HEK293T (cell line): Measurements from ENCODE around the gene ARMC7.
A peak's percentile ranks its signal among the peaks of the same experiment; 100 is the strongest.
"Not testable (repeated sequence)": the region's sequence is repeated elsewhere in the genome, so short reads cannot be mapped to it uniquely, and the experiment has no call there.

ENCODE experiments used
- CTCF ChIA-PET: fragments of 350-600 bp; formaldehyde crosslinking; extraction: SDS; loops from one replicate; lab custom pipeline; 2021; ENCODE audit warnings: antibody characterized with exemption, inconsistent platforms; lab: Yijun Ruan, JAX
- POLR2A ChIA-PET: fragments of 350-600 bp; formaldehyde crosslinking; extraction: SDS; loops from one replicate; lab custom pipeline; 2020; ENCODE audit warnings: antibody characterized with exemption, inconsistent platforms; lab: Yijun Ruan, JAX
- DNase-seq: peaks from one replicate; pipeline ENCODE4 v3.0.0; 2012; ENCODE audit warnings: mixed read lengths; ENCODE audit errors: extremely low spot score
- ARNT ChIP-seq: fragments of 450-650 bp; IDR thresholded peaks from 2 replicates; pipeline ENCODE4 v1.6.1; 2017; ENCODE audit warnings: mild to moderate bottlenecking
- BHLHE40 ChIP-seq: fragments of 450-650 bp; IDR thresholded peaks from 2 replicates; pipeline ENCODE4 v1.6.1; 2016; ENCODE audit warnings: mild to moderate bottlenecking, moderate library complexity, borderline replicate concordance
- CTBP1 ChIP-seq: fragments of 450-650 bp; IDR thresholded peaks from 2 replicates; pipeline ENCODE4 v1.6.1; 2016; ENCODE audit warnings: borderline replicate concordance
- ELF4 ChIP-seq: fragments of 450-650 bp; IDR thresholded peaks from 2 replicates; pipeline ENCODE4 v1.6.1; 2017; ENCODE audit warnings: antibody characterized with exemption
- FOXA1 ChIP-seq: fragments of 450-650 bp; IDR thresholded peaks from 2 replicates; pipeline ENCODE4 v1.6.1; 2016; ENCODE audit warnings: mild to moderate bottlenecking
- FOXK2 ChIP-seq: fragments of 450-650 bp; IDR thresholded peaks from 2 replicates; pipeline ENCODE4 v1.6.1; 2016; ENCODE audit warnings: mild to moderate bottlenecking
- FOXM1 ChIP-seq: fragments of 450-650 bp; IDR thresholded peaks from 2 replicates; pipeline ENCODE4 v1.6.1; 2017; ENCODE audit warnings: mild to moderate bottlenecking, borderline replicate concordance
- HDGF ChIP-seq: fragments of 450-650 bp; IDR thresholded peaks from 2 replicates; pipeline ENCODE4 v1.6.1; 2017; ENCODE audit warnings: antibody characterized with exemption, borderline replicate concordance
- L3MBTL2 ChIP-seq: fragments of 450-650 bp; conservative IDR thresholded peaks from 2 replicates; pipeline ENCODE4 v1.6.1; 2016; ENCODE audit warnings: mild to moderate bottlenecking
- LEF1 ChIP-seq: fragments of 450-650 bp; IDR thresholded peaks from 2 replicates; pipeline ENCODE4 v1.6.1; 2017; ENCODE audit warnings: mild to moderate bottlenecking, borderline replicate concordance
- NFRKB ChIP-seq: fragments of 450-650 bp; IDR thresholded peaks from 2 replicates; pipeline ENCODE4 v1.6.1; 2016; ENCODE audit warnings: mild to moderate bottlenecking, moderate library complexity
- SP1 ChIP-seq: fragments of 450-650 bp; IDR thresholded peaks from 2 replicates; pipeline ENCODE4 v1.6.1; 2017
- SUZ12 ChIP-seq: fragments of 450-650 bp; IDR thresholded peaks from 2 replicates; pipeline ENCODE4 v1.6.1; 2016; ENCODE audit warnings: mild to moderate bottlenecking
- TARDBP ChIP-seq: fragments of 450-650 bp; IDR thresholded peaks from 2 replicates; pipeline ENCODE4 v1.6.1; 2016
- ZNF384 ChIP-seq: fragments of 450-650 bp; IDR thresholded peaks from 2 replicates; pipeline ENCODE4 v1.6.1; 2016
- TF ChIP-seq, protein P1 (sequence below): fragments of 450-650 bp; IDR thresholded peaks from 2 replicates; pipeline ENCODE4 v1.6.1; 2016

The ARMC7 gene

DNA sequence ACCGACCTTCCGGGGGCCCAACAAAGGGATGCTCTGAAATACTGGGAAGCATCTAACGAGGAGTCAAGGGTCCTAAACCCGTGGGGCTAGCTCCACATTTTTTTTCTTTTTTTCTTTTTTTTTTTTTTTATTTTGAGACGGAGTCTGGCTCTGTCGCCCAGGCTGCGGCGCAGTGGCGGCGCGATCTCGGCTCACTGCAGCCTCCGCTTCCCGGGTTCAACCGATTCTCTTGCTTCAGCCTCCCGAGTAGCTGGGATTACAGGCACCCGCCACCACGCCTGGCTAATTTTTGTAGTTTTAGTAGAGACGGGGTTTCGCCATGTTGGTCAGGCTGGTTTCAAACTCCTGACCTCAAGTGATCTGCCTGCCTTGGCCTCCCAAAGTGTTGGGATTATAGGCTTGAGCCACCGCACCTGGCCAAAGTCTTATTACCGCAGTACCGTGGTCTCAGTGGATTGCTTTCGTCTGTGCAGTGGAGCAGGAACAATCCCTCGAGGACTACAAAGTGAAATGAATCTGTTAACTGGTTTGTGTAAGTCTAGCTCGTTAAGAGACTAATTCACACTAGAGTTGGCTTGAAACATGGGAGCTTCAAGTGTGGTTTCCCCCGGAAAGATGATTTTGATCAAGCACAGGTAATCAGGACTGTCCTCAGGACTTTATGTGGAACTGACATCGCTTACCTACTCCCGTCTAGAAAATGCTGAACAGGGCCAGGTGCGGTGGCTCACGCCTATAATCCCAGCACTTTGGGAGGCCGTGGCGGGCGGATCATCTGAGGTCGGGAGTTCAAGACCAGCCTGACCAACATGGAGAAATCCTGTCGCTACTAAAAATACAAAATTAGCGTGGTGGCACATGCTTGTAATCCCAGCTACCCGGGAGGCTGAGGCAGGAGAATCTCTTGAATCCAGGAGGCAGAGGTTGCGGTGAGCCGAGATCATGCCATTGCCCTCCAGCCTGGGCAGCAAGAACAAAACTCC, 22.5 kb downstream of the ARMC7 start:
- not testable (repeated sequence) for DNase-seq
- TF ChIP-seq ZNF384: peak; percentile 52; the same call in 1 of the 2 replicates
- CTCF ChIA-PET: interaction anchor here (0.6 to 3.2 kb wide), 6 partner anchors 11 to 96 kb away, joined by 3 to 32 read pairs (median 4); no protein-coding TSS in a partner anchor
- POLR2A ChIA-PET: interaction anchor here (0.6 to 5.5 kb wide), 26 partner anchors 10 to 144 kb away, joined by 3 to 68 read pairs (median 7); partner anchors contain the start of genes ARMC7, JPT1, MIF4GD and MRPL58

DNA sequence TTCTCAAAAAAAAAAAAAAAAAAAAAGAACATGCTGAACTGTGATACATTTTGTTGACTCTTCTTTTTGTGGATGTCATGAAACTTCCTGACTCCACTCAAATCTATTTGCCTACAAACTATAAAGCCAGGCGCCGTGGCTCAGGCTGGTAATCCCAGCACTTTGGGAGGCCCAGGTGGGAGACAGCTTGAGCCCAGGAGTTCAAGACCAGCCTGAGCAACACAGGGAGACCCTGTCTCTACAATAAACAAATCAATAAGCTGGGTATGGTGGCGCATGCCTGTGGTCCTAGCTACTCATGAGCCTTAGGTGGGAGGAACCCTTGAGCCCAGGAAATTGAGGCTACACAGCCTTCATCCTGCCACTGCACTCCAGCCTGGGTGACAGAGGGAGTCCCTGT, 23.2 kb downstream of the ARMC7 start:
- DNase-seq: no peak
- POLR2A ChIA-PET: interaction anchor here (0.5 to 5.5 kb wide), 7 partner anchors 17 to 138 kb away, joined by 3 to 68 read pairs (median 13); partner anchors contain the start of genes ARMC7, MIF4GD and NUP85
- TF ChIP-seq, protein P1, sequence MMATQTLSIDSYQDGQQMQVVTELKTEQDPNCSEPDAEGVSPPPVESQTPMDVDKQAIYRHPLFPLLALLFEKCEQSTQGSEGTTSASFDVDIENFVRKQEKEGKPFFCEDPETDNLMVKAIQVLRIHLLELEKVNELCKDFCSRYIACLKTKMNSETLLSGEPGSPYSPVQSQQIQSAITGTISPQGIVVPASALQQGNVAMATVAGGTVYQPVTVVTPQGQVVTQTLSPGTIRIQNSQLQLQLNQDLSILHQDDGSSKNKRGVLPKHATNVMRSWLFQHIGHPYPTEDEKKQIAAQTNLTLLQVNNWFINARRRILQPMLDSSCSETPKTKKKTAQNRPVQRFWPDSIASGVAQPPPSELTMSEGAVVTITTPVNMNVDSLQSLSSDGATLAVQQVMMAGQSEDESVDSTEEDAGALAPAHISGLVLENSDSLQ: no peak
- TF ChIP-seq ELF4 (no peak), ARNT (no peak), SUZ12 (no peak), ZNF384 (no peak), FOXM1 (no peak)
- CTCF ChIA-PET: interaction anchor here (0.6 to 1.0 kb wide), 5 partner anchors 17 to 99 kb away, joined by 3 read pairs; partner anchors contain the start of gene NUP85

DNA sequence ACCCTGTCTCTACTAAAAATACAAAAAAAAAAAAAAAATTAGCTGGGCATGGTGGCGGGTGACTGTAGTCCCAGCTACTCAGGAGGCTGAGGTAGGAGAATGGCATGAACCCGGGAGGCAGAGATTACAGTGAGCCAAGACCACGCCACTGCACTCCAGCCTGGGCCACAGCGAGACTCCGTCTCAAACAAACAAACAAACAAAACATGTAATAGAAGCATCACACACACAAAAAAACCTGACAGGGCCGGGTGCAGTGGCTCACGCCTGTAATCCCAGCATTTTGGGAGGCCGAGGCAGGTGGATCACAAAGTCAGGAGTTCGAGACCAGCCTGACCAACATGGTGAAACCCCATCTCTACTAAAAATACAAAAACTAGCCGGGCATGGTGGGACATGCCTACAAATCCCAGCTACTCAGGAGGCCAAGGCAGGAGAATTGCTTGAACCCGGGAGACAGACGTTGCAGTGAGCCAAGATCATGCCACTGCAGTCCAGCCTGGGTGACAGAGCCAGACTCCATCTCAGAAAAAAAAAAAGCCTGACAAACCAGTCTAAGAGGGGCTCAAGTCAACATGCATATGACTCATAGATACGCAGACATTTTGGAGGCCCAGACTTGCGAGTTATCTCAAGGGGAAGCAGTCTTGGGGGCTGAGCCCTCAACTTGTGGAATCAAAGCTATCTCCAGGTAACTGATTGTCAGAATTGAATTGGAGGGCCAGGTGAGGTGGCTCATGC, 24.0 kb downstream of the ARMC7 start:
- CTCF ChIA-PET: interaction anchor here (0.7 to 1.0 kb wide), 4 partner anchors 16 to 100 kb away, joined by 3 read pairs; partner anchors contain the start of gene NUP85
- not testable (repeated sequence) for DNase-seq
- POLR2A ChIA-PET: interaction anchor here (0.5 to 3.3 kb wide), 6 partner anchors 12 to 138 kb away, joined by 3 to 19 read pairs (median 3); partner anchors contain the start of genes ARMC7, MIF4GD and NUP85

DNA sequence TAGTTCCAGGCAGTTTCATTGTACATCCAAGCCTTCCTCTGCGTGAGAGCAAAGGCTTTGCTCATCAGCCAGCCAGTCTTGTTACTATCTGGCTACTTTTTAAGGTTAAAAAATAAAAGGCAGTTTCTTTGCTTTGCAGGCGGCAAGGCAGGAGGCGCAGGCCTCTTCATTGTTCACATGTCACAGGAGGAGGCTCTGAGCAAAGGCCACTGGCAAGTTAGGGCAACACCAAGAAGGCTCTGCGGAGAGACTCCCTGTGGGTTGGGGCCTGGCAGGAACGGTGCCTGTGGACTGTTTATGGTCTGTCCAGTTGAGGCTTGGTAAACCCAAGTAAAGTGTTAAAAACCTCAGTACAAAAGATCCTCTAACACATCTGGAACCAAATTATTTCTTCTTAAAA, 25.7 kb downstream of the ARMC7 start:
- ChIA-PET POLR2A (no interaction called here), CTCF (interaction anchor here (0.7 kb wide), 1 partner anchor 518 kb away, joined by 3 read pairs; no protein-coding TSS in a partner anchor)
- DNase-seq: no peak
- TF ChIP-seq HDGF (no peak), BHLHE40 (no peak), ELF4 (no peak), SP1 (no peak), ZNF384 (no peak), FOXM1 (no peak), L3MBTL2 (no peak), FOXA1 (no peak), TARDBP (no peak), ARNT (no peak), CTBP1 (no peak), LEF1 (no peak), FOXK2 (no peak), NFRKB (no peak), SUZ12 (no peak)
- TF ChIP-seq, protein P1: no peak

DNA sequence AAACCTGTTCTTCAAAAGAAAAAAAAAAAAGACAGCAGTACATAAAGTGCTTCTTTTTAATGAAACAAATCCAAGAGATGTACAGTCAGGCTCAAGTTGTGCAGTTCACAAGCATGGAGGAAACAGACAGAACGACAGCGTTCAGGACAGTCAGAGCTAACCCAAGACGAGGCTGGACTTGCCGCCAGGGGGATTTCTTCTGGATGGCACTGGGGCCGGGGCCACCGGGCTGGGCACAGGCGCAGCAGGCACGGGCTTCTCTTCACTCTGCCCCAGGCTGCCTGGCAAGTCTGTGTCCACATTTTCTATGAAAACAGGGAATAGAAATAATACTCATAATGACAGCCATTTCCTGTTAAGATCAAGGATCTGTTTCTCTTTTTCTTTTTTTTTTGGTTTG, 26.2 kb downstream of the ARMC7 start:
- DNase-seq: no peak
- POLR2A ChIA-PET: no interaction called here
- TF ChIP-seq TARDBP (no peak), ARNT (no peak), L3MBTL2 (no peak), SP1 (no peak), ZNF384 (no peak), FOXK2 (no peak), FOXM1 (no peak), BHLHE40 (no peak), ELF4 (no peak), FOXA1 (no peak), NFRKB (no peak), LEF1 (no peak), SUZ12 (no peak), HDGF (no peak), CTBP1 (no peak)
- TF ChIP-seq, protein P1: no peak
- CTCF ChIA-PET: interaction anchor here (0.6 kb wide), 1 partner anchor 178 kb away, joined by 3 read pairs; no protein-coding TSS in a partner anchor

DNA sequence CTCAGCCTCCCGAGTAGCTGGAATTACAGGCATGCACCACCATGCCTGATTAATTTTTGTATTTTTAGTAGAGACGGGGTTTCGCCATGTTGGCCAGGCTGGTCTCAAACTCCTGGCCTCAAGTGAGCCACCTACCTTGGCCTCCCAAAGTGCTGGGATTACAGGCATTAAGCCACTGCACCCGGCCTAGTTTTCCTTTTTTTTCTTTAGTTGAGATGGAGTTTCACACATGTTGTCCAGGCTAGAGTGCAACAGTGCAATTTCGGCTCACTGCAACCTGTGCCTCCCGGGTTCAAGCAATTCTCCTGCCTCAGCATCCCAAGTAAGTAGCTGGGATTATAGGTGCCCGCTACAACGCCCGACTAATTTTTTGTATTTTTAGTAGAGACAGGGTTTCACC, 28.0 kb downstream of the ARMC7 start:
- not testable (repeated sequence) for DNase-seq
- ChIA-PET POLR2A (interaction anchor here (1.0 kb wide), 1 partner anchor 17 kb away, joined by 3 read pairs; no protein-coding TSS in a partner anchor), CTCF (interaction anchor here (0.6 kb wide), 1 partner anchor 43 kb away, joined by 3 read pairs; no protein-coding TSS in a partner anchor)
